CD14-positive monocyte (primary cell): ENCODE measurements around the gene MAD1L1. TPM values are rescaled to one million over a fixed set of nuclear protein-coding genes. Genes with fewer than 3 reads are reported as not detected.

Experiments used
- DNase-seq, 3 donors: peaks; one replicate each; pipeline ENCODE4 v3.0.0-alpha.2; 2011 to 2022
- H2AFZ ChIP-seq: 2 replicates; pipeline ENCODE4 v1.6.0; 2012; ENCODE audit warnings: mild to moderate bottlenecking, low read depth, low read length, inconsistent platforms; ENCODE audit not compliant: insufficient read depth, poor library complexity, severe bottlenecking
- H3K27ac ChIP-seq, 2 donors: 1 replicate in 1 of 2; 2 replicates in 1 of 2; pipeline ENCODE4 v1.5.1; 2012 to 2013; ENCODE audit warnings: low read length in 2 of 2, control low read depth in 1 of 2, inconsistent platforms in 1 of 2, low read depth in 1 of 2, mild to moderate bottlenecking in 1 of 2
- H3K27me3 ChIP-seq, 2 donors: one replicate each; pipeline versions ENCODE4 v1.6.0 to v1.6.1; 2011 to 2013; ENCODE audit warnings: low read length in 2 of 2; ENCODE audit not compliant: control insufficient read depth in 2 of 2, insufficient read depth in 2 of 2
- H3K36me3 ChIP-seq, 2 donors: replicated peaks in 1 of 2; 1 replicate in 1 of 2; 2 replicates in 1 of 2; pipeline versions ENCODE4 v1.5.1 to v1.6.1; 2012 to 2013; ENCODE audit warnings: low read length in 2 of 2, control low read depth in 1 of 2, inconsistent platforms in 1 of 2, mild to moderate bottlenecking in 1 of 2; ENCODE audit not compliant: insufficient read depth in 2 of 2, control insufficient read depth in 1 of 2
- H3K4me1 ChIP-seq, 2 donors: 1 replicate in 1 of 2; 2 replicates in 1 of 2; pipeline versions ENCODE4 v1.5.1 to v1.6.1; 2012 to 2013; ENCODE audit warnings: low read length in 2 of 2, control low read depth in 1 of 2, inconsistent platforms in 1 of 2, mild to moderate bottlenecking in 1 of 2, moderate library complexity in 1 of 2; ENCODE audit not compliant: insufficient read depth in 2 of 2, control insufficient read depth in 1 of 2
- H3K4me2 ChIP-seq: replicated peaks from 2 replicates; pipeline ENCODE3; 2012; ENCODE audit warnings: low read length, moderate library complexity, mild to moderate bottlenecking; ENCODE audit not compliant: poor library complexity, severe bottlenecking; ENCODE audit errors: extremely low read depth
- H3K4me3 ChIP-seq, 3 experiments: fragments of 200-600 bp in 1 of 3; sonication (generic) in 1 of 3; replicated peaks in 1 of 3; 1 replicate in 2 of 3; 2 replicates in 1 of 3; pipeline ENCODE4 v1.5.1; 2011 to 2013; ENCODE audit warnings: low read length in 3 of 3, mild to moderate bottlenecking in 3 of 3, control low read depth in 2 of 3, low read depth in 2 of 3, inconsistent platforms in 1 of 3, moderate library complexity in 1 of 3
- H3K79me2 ChIP-seq: 2 replicates; pipeline ENCODE4 v1.6.0; 2012; ENCODE audit warnings: mild to moderate bottlenecking, control low read depth, inconsistent platforms, low read length, moderate library complexity; ENCODE audit not compliant: insufficient read depth
- H3K9ac ChIP-seq: 2 replicates; pipeline ENCODE4 v1.6.0; 2017; ENCODE audit warnings: low read length, mild to moderate bottlenecking; ENCODE audit not compliant: insufficient read depth, poor library complexity, severe bottlenecking
- H3K9me3 ChIP-seq, 2 donors: replicated peaks in 1 of 2; 1 replicate in 1 of 2; 2 replicates in 1 of 2; pipeline versions ENCODE4 v1.5.1 to v1.6.1; 2012 to 2013; ENCODE audit warnings: low read length in 2 of 2, control low read depth in 1 of 2; ENCODE audit not compliant: control insufficient read depth in 1 of 2, insufficient read depth in 1 of 2
- H4K20me1 ChIP-seq: 2 replicates; pipeline ENCODE4 v1.6.0; 2012; ENCODE audit warnings: mild to moderate bottlenecking, low read length, control low read depth, moderate library complexity; ENCODE audit not compliant: insufficient read depth
- H3K27ac Mint-ChIP-seq, 7 donors: one replicate each; pipeline ENCODE4 v1.8.0; 2020; ENCODE audit warnings: mild to moderate bottlenecking in 7 of 7, mixed read lengths in 7 of 7, moderate library complexity in 6 of 7, inconsistent platforms in 2 of 7
- H3K27me3 Mint-ChIP-seq, 3 donors: one replicate each; pipeline ENCODE4 v1.8.0; 2021 to 2022; ENCODE audit warnings: low read depth in 3 of 3, mild to moderate bottlenecking in 3 of 3, mixed read lengths in 3 of 3, moderate library complexity in 3 of 3, inconsistent platforms in 1 of 3
- H3K36me3 Mint-ChIP-seq, 2 donors: one replicate each; pipeline ENCODE4 v1.8.0; 2020; ENCODE audit warnings: mixed read lengths in 2 of 2, inconsistent platforms in 1 of 2, mild to moderate bottlenecking in 1 of 2
- H3K4me1 Mint-ChIP-seq: one replicate; pipeline ENCODE4 v1.8.0; 2020; ENCODE audit warnings: mild to moderate bottlenecking, mixed read lengths
- H3K4me3 Mint-ChIP-seq, 2 donors: one replicate each; pipeline ENCODE4 v1.8.0; 2020; ENCODE audit warnings: mild to moderate bottlenecking in 2 of 2, mixed read lengths in 2 of 2, moderate library complexity in 1 of 2
- H3K9me3 Mint-ChIP-seq, 7 donors: one replicate each; pipeline ENCODE4 v1.8.0; 2020 to 2022; ENCODE audit warnings: mixed read lengths in 7 of 7, mild to moderate bottlenecking in 6 of 7, moderate library complexity in 6 of 7, inconsistent platforms in 2 of 7
- WGBS: methylation state at CpG from one replicate; pipeline ENCODE4 v1.1.5; 2013; ENCODE audit warnings: missing lambda C conversion rate; ENCODE audit not compliant: insufficient coverage; 5-methylcytosine and 5-hydroxymethylcytosine counted together
- intact Hi-C, 2 donors: fragments of 100-400 bp; cut with micrococcal nuclease; formaldehyde crosslinking; loops; one replicate each; pipeline versions ENCODE4 v1.15.0 to v1.15.1; 2023
- polyA plus RNA-seq, 3 donors: library from polyadenylated mRNA; depleted of rRNA in 1 of 3; unstranded in 2 of 3; stranded (reverse) in 1 of 3; fragments of 300-500 nt in 2 of 3; fragments of >200 nt in 1 of 3; fragmentation: Illumina TruSeq in 2 of 3; gene quantifications; 1 replicate in 2 of 3; 2 replicates in 1 of 3; pipeline ENCODE4 v1.2.3, GENCODE V29; 2012 to 2021
- TF ChIP-seq, protein P1 (sequence below): fragments of 200-600 bp; IDR thresholded peaks from one replicate; pipeline ENCODE4 v1.8.0; 2022; ENCODE audit warnings: antibody characterized with exemption, mild to moderate bottlenecking

MAD1L1 gene
- polyA plus RNA-seq, 3 donors: 22.0 to 39.4 (median 33.2) TPM

DNA sequence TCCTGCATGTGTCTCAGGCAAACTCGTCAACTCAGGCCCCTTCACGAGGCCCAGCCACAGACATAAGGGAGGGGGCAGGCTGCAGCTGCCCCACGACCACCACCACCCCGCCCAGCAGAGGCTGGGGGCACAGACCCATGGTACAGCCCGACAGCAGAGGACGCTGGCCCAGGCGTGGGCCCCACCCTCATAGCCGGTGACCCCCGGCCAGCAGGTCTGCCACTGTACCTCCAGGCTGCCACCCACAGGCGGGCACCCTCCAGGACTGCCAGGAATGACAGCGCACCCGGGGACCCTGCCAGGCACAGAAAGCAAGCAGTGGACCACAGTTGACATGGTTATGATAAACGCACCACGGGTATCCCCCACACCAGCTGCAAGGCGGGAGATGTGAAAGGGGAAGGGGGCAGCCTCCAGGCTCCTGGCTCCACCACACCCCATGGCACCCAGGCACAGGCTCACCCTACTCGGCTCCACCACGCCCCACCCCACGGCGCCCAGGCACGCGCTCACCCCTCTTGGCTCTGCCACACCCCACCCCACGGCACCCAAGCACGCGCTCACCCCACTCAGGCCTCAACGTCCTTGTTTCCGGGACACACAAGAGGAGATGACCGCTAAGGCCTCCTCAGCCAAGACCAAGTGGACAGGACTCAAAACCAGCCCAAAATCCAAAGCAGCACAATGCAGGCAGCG lies 135.9 kb downstream of the MAD1L1 start:
- peaks cover 0 to 29% of the 10 kb centered on the region in 2 donors for H3K4me1 ChIP-seq
- H3K9me3 ChIP-seq: no peaks in the 10 kb centered on the region
- Mint-ChIP-seq H3K9me3 (peaks cover 0 to 5% (median 0%) of the 10 kb centered on the region in 7 donors), H3K27ac (peak overlapping the region in 1 of 7 donors; percentile 37), H3K4me1 (peaks cover 34% of the 10 kb centered on the region), H3K36me3 (peaks cover 26 to 27% of the 10 kb centered on the region in 2 donors), H3K4me3 (no peak overlapping the region), H3K27me3 (peaks cover 0 to 4% (median 3%) of the 10 kb centered on the region in 3 donors)
- no peak overlapping the region for H3K4me2 ChIP-seq
- H2AFZ ChIP-seq: no peak overlapping the region
- no peak overlapping the region for H3K4me3 ChIP-seq
- H3K27me3 ChIP-seq: no peaks in the 10 kb centered on the region
- no peaks in the 10 kb centered on the region for H3K79me2 ChIP-seq
- H3K36me3 ChIP-seq: no peaks in the 10 kb centered on the region
- intact Hi-C loops: no loop called here
- no peak overlapping the region for H3K27ac ChIP-seq
- peaks cover 12% of the 10 kb centered on the region for H4K20me1 ChIP-seq
- H3K9ac ChIP-seq: no peak overlapping the region
- TF ChIP-seq, protein P1, sequence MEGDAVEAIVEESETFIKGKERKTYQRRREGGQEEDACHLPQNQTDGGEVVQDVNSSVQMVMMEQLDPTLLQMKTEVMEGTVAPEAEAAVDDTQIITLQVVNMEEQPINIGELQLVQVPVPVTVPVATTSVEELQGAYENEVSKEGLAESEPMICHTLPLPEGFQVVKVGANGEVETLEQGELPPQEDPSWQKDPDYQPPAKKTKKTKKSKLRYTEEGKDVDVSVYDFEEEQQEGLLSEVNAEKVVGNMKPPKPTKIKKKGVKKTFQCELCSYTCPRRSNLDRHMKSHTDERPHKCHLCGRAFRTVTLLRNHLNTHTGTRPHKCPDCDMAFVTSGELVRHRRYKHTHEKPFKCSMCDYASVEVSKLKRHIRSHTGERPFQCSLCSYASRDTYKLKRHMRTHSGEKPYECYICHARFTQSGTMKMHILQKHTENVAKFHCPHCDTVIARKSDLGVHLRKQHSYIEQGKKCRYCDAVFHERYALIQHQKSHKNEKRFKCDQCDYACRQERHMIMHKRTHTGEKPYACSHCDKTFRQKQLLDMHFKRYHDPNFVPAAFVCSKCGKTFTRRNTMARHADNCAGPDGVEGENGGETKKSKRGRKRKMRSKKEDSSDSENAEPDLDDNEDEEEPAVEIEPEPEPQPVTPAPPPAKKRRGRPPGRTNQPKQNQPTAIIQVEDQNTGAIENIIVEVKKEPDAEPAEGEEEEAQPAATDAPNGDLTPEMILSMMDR: no peak
- DNase-seq: peak in 1 of 3 donors; percentile 17
- WGBS: 65% methylated on average over 20 of the region's 28 CpGs

DNA sequence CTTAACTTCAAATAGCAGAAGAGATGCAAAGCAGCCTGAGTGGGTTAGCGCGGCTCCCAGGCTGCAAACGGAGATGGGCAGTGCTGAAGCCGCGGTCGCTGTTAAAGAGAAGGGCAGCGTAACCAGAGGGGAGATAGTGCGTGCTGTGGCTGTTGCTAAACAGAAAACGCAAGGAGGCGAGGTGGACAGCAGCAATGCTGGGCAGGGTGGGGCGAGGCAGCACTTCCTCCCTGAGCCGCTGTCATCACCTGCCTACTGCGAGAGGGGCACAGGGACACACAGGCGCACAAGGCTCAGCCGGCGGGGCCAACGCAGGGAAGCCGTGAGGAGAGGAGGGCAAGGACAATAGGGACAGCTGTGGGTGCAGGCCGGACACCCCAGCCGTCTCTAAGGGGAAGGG lies 137.3 kb downstream of the MAD1L1 start:
- no peak overlapping the region for H3K9ac ChIP-seq
- Mint-ChIP-seq H3K36me3 (peaks cover 33 to 35% of the 10 kb centered on the region in 2 donors), H3K4me3 (no peak overlapping the region), H3K4me1 (peaks cover 33% of the 10 kb centered on the region), H3K27ac (peak overlapping the region in 3 of 7 donors; percentile 62 to 69 (median 66)), H3K27me3 (peaks cover 0 to 4% (median 3%) of the 10 kb centered on the region in 3 donors), H3K9me3 (peaks cover 0 to 5% (median 0%) of the 10 kb centered on the region in 7 donors)
- peaks cover 12% of the 10 kb centered on the region for H4K20me1 ChIP-seq
- no peaks in the 10 kb centered on the region for H3K9me3 ChIP-seq
- H3K4me3 ChIP-seq: no peak overlapping the region
- WGBS: 78% methylated on average over 16 of the region's 20 CpGs
- no peak for DNase-seq
- H3K4me1 ChIP-seq: peaks cover 0 to 29% of the 10 kb centered on the region in 2 donors
- intact Hi-C loops: no loop called here
- no peaks in the 10 kb centered on the region for H3K27me3 ChIP-seq
- no peaks in the 10 kb centered on the region for H3K79me2 ChIP-seq
- no peak overlapping the region for H3K4me2 ChIP-seq
- peaks cover under 1 to 2% of the 10 kb centered on the region in 2 donors for H3K36me3 ChIP-seq
- TF ChIP-seq, protein P1: no peak
- no peak overlapping the region for H2AFZ ChIP-seq
- no peak overlapping the region for H3K27ac ChIP-seq
